ENCODE data around the gene ELOVL6.

DNA sequence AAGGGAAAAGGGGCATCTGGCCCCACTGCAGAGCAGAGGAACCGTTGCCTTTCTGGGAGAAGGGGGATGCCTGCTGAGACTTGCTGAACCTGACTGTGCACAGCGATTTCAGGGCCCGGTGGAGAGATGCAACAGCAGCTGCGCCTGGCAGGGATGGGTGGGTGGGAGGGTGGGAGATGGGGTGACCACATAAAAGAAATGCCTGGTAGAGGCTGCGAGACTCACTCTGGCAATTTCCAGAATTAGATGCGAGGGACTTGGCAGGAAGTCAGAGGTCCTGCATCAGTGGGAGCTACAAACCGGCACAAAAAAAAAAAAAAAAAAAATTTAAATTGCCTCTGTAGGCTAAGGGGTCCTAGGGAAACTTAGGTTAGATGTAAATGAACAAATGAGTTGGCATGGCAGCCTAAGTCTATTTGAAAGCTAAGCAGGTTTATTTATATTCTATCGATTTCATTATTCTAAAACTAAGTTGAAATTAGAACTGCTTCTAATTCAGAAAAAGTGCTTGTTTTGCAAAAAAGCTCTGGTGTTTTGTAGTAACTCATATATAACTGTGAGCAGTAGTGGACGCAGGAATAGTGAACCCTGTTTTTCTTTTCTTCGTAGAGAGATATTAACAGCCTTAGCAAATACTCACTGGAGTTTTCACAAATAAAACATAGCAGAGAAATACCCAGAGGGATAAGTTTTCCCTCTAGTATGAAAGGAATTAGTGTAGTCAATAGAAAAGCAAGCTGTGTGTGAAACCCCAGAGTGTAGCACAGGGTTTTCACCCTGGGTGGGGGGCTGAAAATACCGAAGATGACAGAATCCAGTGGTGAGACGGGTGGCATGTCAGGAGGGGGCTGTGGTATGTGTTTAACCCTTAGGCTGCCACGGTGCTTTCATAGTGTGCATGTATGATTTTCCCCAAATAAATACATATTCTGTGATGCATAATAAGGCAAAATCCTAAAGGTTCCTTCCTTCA lies 155.6 kb downstream of the ELOVL6 start:
- TF ChIP-seq, protein P1, sequence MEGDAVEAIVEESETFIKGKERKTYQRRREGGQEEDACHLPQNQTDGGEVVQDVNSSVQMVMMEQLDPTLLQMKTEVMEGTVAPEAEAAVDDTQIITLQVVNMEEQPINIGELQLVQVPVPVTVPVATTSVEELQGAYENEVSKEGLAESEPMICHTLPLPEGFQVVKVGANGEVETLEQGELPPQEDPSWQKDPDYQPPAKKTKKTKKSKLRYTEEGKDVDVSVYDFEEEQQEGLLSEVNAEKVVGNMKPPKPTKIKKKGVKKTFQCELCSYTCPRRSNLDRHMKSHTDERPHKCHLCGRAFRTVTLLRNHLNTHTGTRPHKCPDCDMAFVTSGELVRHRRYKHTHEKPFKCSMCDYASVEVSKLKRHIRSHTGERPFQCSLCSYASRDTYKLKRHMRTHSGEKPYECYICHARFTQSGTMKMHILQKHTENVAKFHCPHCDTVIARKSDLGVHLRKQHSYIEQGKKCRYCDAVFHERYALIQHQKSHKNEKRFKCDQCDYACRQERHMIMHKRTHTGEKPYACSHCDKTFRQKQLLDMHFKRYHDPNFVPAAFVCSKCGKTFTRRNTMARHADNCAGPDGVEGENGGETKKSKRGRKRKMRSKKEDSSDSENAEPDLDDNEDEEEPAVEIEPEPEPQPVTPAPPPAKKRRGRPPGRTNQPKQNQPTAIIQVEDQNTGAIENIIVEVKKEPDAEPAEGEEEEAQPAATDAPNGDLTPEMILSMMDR (IDR thresholded peaks at IDR 0.05): no peak
- no peak for TF ChIP-seq EP300 (IDR thresholded peaks at IDR 0.05)
